Fibroblast of villous mesenchyme (primary cell): ENCODE results near the gene MAST4. TPM values are rescaled to one million over a fixed set of nuclear protein-coding genes. Genes with fewer than 3 reads are reported as not detected.

ENCODE experiments used
- DNase-seq: peaks from one replicate; pipeline ENCODE4 v3.0.0-alpha.2; 2010; ENCODE audit warnings: low read depth
- H3K4me3 ChIP-seq: 2 replicates; pipeline ENCODE4 v1.5.1; 2011; ENCODE audit warnings: low read depth, mild to moderate bottlenecking, low read length
- total RNA-seq: library from RNA; depleted of rRNA; stranded (reverse); fragments of >200 nt; gene quantifications from 2 replicates; pipeline ENCODE4 v1.2.3, GENCODE V29; 2012
- TF ChIP-seq, protein P1 (sequence below): IDR thresholded peaks from 2 replicates; pipeline ENCODE4 v1.5.1; 2012; ENCODE audit warnings: low read depth, mild to moderate bottlenecking, low read length; ENCODE audit not compliant: insufficient read depth

Gene MAST4
- total RNA-seq, 1 donor = 8.2 TPM

DNA sequence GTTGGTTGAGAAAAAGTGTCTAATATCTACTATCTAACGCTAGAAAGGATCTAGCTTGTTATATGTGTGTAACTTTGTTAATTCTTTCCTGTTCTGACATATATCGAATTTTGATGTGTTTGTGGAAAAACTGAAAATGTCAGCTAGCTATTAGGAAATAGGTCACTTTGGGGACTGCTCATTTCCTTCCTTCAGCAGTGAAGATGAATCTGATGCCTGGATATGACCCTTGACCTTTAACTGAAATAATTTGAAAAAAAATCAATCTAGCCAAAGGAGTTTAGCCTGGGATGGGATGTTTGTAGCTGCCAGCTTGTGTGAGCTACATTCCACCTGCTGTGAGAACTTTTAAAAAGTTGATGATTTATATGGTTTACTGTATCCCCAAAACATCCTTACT is 533.6 kb downstream of the MAST4 start:
- TF ChIP-seq, protein P1, sequence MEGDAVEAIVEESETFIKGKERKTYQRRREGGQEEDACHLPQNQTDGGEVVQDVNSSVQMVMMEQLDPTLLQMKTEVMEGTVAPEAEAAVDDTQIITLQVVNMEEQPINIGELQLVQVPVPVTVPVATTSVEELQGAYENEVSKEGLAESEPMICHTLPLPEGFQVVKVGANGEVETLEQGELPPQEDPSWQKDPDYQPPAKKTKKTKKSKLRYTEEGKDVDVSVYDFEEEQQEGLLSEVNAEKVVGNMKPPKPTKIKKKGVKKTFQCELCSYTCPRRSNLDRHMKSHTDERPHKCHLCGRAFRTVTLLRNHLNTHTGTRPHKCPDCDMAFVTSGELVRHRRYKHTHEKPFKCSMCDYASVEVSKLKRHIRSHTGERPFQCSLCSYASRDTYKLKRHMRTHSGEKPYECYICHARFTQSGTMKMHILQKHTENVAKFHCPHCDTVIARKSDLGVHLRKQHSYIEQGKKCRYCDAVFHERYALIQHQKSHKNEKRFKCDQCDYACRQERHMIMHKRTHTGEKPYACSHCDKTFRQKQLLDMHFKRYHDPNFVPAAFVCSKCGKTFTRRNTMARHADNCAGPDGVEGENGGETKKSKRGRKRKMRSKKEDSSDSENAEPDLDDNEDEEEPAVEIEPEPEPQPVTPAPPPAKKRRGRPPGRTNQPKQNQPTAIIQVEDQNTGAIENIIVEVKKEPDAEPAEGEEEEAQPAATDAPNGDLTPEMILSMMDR = no peak
- H3K4me3 ChIP-seq = no peak overlapping the region
- DNase-seq = no peak

DNA sequence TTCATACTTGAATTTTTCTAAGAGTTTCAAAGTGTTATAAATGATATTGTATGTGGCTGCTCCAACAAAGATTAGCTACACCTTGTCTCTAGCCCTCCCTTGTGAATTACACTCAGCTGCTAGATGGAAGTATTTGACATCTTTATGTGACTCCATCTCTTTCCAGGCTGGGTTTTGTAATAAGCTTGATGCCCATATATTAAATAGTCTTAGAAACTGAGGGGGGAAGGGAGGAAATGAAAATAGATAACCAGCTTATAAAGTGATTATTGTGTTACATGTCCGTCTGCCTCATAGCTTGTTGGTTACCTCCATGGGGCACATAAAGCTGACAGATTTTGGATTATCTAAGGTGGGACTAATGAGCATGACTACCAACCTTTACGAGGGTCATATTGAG is 537.0 kb downstream of the MAST4 start:
- H3K4me3 ChIP-seq = no peak overlapping the region
- TF ChIP-seq, protein P1 = no peak
- DNase-seq = no peak

DNA sequence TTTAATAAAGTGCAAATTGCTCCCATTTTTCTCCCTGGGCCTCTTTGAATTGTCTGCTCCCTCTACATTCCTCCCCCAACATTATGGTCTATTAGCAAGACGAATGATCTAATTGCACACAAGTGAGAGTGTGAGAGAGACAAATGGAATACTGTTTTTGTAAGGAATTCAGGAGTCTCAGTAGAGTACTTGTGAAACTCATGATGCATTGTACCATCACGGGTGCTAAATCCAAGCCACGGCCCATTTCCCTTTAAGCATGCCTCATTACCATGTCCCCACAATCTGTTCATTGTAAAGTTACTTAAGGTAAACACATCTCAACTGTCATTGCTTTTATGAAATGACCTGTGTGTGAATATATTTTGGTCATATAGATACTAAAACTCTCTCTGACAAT is 537.6 kb downstream of the MAST4 start:
- DNase-seq = no peak
- H3K4me3 ChIP-seq = no peak overlapping the region
- TF ChIP-seq, protein P1 = no peak

DNA sequence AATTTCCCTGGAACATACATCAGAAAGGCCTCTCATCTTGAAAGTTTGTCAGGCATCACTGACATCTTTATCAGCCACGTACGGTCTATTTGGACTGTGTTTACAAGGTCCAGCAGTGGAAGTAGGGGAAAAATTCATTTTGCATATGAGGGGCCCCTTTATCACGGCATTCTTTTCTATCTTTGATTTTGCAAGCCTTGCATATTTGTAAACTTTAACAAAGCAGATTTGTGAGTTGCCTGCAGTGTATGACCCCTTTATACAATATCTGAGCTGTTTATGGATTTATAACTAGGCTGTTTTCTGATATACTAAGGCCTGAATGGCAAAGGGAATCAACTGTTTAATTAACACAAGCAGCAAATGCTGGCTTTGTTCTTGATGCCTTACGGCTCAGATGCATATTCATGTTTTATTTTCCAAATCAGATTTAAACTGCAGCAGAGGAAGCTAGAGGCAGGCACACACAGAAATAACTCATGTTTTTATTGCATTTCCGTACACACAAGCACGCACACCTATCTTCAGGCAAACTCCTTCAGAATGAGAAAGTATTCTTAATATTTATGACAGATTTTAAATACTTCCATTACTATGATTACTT is 539.3 kb downstream of the MAST4 start:
- H3K4me3 ChIP-seq = no peak overlapping the region
- no peak for DNase-seq
- TF ChIP-seq, protein P1 = no peak

DNA sequence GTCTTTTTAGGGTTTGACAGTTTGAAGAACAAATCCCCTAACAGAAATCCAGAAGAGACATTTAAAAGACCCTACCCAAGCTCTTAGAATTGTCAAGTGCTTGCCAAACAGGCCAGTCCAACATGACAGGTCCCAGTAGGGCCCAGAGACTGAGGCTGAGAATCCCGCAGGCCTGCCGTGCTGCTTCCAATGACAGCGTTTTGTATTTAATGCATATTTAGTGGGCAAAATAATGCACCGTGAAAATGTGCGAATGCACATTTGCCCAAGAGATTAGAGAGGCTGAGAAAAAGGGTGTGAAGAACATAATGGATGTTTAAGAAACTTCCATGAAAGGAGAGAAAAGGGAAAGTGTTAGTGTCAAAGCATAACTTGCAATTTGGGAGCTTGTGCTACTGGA is 542.8 kb downstream of the MAST4 start:
- no peak for DNase-seq
- TF ChIP-seq, protein P1 = no peak
- no peak overlapping the region for H3K4me3 ChIP-seq

DNA sequence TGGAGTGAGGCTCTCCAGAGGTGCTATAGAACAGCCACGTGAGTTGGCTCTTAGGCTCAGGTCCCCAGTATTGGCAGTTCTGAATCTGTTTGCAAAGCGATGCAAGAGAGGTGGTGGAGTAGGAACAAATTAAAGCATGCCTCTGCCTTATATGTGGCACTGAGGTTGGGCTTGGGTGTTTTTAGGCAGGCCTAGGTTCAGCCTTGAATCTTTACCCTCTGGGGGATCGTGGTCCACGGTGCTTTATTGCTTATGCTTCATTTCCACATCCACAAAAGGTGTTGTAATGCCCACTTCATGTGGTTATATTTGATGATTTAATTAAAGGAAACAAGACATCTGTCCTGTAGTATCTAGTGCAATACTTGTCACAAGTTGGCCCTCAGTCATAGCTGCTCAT is 544.2 kb downstream of the MAST4 start:
- no peak for DNase-seq
- no peak overlapping the region for H3K4me3 ChIP-seq
- TF ChIP-seq, protein P1 = no peak

DNA sequence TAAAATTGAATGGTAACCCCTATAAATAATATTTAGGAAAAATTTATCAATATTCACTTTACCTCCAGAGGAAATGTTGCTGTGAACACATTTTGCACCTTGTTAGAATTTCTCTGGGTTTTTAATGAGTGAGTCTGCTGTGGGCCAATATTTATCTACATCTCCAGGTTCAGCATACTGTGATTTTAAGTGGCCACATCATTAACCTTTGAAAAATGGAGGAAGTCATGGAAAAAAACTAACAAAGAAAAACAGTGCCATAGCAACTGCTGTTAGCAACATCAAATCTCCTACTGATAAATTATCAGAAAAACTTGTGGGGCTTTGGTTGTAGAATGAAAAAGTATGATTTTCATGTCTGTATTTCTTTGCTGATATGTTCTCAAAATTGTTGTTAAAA is 545.5 kb downstream of the MAST4 start:
- DNase-seq = no peak
- no peak overlapping the region for H3K4me3 ChIP-seq
- TF ChIP-seq, protein P1 = no peak
